HK-2 (cell line): ENCODE measurements around the gene CFAP91.

Experiments
- DNase-seq: peaks from one replicate; pipeline ENCODE4 v3.0.0-alpha.2; 2018; ENCODE audit not compliant: unreplicated experiment

The CFAP91 gene

DNA sequence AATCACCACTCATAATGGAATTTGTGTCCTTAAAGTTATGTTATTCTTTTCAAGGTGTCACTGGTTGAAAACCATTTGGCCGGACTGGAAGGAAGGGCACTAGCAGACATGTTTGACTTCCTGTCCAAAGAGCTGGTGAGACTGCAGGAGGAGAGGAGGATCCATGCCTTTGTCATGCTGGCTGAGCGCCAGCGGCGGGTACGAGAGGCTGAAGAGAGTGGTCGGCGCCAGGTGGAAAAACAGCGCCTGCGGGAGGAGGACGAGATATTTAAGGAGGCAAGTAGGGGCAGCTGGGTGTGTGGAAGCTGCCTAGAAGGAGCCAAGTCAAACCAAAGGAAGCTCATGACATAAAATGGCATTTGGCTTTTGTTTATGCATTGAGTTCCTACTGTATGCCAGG is 41.1 kb downstream of the CFAP91 start:
- DNase-seq, result no peak

DNA sequence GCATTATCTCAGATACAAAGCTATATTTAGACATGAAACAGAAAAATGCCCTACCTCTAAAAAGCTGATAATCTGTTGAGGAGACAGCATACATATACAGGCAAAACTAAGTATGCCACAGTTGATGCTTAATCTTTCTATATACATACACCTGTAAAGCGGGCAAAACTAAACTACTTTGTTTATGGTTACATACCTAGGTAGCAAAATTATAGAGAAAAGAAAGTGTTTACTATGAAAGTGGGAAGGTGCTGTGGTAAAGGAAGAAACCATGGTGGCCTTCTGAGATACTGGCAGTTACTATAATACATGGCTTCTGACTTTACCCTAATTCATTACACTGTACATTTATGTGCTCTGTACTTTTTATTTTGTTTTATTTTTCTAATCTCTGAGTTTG is 43.1 kb downstream of the CFAP91 start:
- DNase-seq, result no peak

DNA sequence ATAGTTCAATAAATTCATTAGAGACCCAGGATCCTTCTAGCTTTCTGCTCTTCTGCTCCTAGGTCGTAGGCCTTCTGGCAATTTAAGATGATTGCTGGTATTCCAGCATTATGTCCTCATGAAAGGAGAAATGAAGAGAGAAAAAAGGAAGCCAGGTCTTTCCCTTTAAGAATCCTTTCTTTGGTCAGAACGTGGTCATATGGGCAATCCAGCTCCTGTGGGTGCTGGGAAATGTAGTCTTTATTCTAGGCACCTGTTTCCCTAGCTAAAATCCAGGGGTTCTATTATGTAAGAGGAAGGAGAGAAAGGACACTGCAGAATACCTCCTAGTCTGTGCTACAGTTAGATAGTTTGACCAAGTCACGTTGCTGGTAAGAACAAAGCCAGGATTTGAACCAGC is 43.6 kb downstream of the CFAP91 start:
- DNase-seq, result no peak

DNA sequence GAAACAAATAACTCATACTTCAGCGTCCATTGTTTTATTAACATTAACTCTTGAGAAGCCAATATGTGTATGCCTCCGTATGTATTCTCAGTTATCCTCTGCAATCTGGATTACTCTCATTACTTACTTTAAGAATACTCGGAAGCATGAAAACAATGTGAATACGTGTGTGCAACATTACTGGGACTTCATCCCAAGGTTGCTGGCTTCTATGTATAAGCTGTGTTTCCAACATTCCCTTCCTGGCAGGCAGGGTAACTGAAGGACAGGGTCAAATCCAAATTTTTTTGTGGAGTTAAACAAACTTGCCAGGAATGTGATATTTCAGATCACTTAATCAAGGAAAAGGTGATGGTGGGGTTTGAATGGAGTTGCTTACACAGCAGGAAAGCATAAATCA is 44.5 kb downstream of the CFAP91 start:
- no peak for DNase-seq

DNA sequence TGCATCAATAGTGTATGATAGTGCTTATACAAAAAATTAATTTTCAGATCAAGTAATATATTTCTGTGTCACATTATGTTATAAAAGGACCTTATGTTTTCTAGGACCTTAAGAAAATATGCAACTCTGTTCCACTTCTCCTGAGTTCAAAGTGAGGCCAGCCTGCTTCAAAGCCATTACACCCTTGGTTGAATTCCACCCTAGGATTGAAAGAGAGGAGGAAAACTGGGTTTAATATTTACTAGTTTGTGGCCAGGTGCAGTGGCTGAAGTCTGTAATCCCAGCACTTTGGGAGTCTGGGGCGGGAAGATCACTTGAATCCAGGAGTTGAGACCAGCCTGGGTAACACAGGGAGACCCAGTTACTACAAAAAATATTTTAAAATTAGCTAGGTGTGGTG is 46.2 kb downstream of the CFAP91 start:
- no peak for DNase-seq

DNA sequence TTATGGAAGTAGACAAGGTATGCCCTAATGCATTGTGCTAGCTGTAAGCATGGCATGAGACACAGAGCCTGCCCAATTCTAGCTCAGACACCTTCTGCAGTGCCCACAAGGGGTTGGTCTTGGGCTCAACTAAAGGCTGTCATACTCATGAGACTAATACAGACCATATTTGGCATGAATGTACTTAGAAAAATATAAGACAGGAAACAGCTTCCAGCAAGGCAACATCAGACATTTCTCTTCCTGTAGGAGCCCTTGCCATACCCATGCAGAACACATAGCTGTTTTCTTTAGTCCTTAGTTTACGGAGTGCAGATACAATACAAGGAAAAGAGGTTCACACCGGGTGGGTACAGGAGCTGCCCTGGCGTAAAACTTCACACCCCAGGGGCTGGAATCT is 48.6 kb downstream of the CFAP91 start:
- no peak for DNase-seq
